ENCODE measurements around the gene NDUFS7.

DNA sequence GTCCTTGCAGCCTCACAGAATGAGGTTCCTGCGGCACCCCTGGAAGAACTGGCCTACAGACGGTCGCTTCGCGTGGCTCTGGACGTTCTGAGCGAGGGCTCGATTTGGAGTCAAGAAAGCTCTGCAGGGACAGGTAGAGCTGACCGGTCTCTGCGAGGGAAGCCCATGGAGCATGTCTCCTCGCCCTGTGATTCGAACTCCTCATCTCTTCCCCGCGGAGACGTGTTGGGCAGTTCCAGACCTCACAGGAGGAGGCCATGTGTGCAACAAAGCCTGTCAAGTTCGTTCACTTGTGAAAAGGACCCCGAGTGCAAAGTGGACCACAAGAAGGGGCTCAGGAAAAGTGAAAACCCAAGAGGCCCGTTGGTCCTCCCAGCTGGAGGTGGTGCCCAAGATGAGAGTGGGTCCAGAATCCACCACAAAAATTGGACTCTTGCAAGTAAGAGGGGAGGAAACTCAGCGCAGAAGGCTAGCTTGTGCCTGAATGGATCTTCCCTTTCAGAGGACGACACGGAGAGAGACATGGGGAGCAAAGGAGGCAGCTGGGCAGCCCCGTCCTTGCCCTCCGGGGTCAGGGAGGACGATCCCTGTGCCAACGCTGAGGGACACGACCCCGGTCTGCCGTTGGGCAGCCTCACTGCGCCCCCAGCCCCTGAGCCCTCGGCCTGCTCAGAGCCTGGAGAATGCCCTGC is 23.4 kb upstream of the NDUFS7 start:
- TF ChIP-seq, protein P1, sequence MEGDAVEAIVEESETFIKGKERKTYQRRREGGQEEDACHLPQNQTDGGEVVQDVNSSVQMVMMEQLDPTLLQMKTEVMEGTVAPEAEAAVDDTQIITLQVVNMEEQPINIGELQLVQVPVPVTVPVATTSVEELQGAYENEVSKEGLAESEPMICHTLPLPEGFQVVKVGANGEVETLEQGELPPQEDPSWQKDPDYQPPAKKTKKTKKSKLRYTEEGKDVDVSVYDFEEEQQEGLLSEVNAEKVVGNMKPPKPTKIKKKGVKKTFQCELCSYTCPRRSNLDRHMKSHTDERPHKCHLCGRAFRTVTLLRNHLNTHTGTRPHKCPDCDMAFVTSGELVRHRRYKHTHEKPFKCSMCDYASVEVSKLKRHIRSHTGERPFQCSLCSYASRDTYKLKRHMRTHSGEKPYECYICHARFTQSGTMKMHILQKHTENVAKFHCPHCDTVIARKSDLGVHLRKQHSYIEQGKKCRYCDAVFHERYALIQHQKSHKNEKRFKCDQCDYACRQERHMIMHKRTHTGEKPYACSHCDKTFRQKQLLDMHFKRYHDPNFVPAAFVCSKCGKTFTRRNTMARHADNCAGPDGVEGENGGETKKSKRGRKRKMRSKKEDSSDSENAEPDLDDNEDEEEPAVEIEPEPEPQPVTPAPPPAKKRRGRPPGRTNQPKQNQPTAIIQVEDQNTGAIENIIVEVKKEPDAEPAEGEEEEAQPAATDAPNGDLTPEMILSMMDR (conservative IDR thresholded peaks at IDR 0.05) = no peak
- TF ChIP-seq ZFX (IDR thresholded peaks at IDR 0.05) = no peak
